ENCODE measurements around the gene TMEM131.
"Not testable (repeated sequence)": the region's sequence is repeated elsewhere in the genome, so short reads cannot be mapped to it uniquely, and the experiment has no call there.

TMEM131 gene

DNA sequence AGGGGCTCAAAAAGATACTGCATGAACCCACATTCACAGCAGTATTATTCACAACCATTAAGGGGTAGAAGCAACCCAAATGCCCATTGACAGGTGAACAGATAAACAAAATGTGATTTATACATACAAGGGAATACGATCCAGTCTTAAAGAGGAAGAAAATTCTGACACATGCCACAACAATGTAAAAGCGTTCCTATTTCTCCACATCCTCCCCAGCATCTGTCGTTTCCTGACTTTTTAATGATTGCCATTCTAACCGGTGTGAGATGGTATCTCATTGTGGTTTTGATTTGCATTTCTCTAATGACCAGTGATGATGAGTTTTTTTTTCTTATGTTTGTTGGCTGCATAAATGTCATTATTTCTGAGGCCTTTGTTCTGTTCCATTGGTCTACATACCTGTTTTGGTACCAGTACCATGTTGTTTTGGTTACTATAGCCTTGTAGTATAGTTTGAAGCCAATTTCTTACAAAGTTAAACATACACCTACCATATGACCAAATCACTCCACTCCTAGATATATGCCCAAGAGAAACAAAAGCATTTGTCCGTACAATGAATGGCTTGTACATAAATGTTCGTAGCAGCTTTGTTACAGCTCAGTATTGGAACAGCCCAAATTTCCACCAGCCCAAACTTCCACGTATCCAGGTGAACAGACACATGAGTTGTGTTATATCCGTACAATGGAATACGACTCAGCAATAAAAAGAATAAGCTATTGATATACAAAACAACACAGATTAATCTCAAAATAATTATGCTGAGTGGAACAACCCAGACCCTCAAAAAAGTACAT, 85.1 kb downstream of the TMEM131 start:
- no peak for DNase-seq

DNA sequence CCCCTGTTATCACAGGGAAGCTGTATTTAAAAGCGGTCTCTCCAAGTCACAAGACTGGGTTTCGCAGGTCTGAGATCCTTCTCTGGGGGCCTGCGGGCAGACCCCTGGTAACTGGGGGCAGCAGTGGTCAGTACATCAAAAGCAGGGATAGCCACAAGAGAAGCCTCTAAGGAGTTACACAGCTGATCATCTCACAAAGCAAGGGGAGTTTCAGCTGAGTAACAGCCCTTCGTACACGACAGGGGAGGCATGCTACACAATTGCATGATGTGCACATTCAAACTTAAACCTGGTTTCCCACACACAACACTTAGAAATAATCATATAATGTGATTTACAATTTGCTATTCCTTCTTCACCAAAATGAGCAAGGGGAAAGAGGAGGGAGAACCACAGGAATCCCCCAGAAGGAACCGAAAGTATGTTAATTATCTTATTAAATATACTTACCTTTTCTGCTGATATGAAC, 87.5 kb downstream of the TMEM131 start:
- DNase-seq: no peak

DNA sequence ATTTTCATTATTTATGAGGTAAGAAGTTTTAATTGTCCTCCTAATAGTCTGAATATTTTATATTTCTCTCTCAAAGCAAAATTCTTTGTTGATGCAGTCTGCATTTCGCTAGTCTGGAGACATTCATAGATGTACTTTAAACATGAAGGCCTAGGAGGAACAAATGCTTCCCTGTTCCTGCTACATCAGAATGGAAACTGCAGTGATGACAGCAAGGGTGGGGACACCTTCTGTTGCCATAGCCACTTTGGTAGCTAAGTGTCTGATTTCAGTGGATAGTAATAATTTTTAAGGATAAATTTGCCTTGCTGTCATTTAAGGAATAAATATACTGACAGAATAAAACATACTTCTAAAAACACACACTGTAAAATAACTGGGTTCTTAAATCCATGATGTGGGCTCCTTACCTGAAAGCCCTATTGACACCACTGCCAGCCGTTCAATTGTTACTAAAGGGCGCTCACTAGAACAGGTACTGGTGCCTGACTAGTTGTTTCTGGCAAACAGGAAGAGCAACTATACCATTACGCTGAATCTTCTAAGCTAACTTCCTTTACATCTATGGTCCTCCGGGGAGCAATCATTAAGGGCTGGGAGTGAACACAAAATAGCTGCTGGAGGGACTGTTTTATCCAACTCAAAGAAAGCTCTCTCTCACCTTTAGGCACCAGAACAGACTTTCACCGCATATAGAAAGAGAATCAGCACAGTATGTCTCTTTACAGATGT, 88.2 kb downstream of the TMEM131 start:
- DNase-seq: no peak

DNA sequence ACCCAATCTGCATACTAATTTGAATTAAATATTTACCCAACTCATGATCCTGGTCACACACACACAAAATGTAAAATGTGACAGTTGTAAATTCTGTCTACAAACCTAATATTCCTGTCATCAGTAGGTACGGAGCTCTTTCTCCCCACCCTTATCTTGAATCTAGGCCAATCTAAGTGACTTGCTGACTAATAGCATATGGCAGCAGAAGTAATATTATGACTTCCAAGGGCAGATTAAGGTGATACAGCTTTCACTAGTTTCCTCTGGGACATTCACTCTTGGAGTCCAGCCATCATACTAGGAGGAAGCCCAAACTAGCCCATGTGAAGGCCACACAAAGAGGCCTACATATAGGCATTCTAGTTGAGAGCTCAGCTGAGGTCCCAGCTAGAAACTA, 89.4 kb downstream of the TMEM131 start:
- DNase-seq: no peak

DNA sequence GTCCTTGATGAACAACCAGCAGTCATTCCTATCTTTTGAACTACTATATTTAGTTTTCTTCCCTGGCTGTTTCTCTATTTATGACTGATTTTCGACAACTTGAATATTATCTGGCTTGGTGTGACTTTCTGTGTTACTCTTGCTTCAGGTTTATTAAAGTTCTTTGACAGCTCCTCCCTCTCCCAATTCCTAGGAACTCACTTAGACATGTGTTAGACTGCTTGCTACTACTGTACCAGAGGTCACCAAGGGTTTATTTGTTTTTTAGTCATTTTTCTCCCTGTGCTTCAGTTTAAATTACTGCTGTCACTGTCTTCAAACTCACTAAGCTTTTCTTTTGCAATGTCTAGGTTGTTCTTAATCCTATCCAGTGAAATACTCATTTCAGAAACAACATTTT, 90.5 kb downstream of the TMEM131 start:
- DNase-seq: no peak

DNA sequence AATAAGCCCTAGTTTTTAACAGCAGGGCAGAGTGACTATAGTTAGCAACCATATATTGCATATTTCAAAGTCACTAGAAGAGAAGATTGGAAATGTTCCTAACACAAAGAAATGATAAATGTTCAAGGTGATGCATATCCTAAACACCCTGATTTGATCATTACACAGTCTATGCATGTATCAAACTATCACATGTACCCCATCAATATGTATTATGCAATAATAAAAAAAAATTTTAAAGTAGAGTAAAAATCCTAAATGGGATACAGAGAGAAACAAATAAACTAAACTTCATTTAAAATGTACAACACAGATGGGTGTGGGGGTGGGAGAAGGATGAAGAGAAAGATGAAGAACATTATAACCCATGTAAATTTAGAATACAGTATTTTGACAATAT, 93.9 kb downstream of the TMEM131 start:
- DNase-seq: no peak

DNA sequence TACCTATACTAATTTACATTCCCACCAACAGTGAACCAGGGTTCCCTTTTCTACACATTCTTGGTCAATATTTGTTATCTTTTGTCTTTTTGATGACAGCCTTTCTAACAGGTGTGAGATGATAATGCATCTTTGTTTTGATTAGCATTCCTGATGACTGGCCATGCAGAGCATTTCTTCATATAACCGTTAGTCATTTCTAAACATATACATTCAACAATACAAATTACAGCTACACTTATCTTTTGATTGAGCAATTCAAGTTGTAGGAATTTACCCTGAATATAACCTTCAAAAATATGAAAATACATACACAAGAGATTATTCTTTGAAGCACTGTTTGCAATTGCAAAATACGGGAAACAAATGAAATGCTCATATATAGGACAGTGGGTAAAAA, 94.9 kb downstream of the TMEM131 start:
- no peak for DNase-seq

DNA sequence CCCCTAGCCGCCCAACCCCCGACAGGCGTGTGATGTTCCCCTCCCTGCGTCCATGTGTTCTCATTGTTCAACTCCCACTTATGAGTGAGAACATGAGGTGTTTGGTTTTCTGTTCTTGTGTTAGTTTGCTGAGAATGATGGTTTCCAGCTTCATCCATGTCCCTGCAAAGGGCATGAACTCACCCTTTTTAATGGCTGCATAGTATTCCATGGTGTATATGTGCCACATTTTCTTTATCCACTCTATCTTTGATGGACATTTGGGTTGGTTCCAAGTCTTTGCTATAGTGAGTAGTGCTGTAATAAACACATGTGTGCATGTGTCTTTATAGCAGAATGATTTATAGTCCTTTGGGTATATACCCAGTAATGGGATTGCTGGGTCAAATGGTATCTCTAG, 102.7 kb downstream of the TMEM131 start:
- DNase-seq: not testable (repeated sequence)

DNA sequence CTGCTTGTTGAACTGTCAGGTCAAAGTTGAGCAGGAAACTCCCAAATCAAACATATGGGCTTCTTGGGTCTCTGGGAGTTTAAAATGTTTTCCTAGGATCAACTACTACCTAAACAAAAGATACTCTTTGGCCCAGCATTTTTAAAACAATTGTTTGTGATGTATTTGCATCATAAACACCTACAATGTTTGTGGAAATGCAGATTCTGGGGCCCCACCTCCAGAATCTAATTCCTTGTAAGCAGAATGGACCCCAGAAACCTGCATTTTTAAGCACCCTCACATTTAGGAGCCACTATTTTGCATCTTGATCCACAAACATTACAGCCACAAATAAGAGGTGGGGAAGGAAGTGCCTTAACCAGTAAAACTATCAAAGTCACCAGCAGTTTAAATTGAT, 104.1 kb downstream of the TMEM131 start:
- no peak for DNase-seq

DNA sequence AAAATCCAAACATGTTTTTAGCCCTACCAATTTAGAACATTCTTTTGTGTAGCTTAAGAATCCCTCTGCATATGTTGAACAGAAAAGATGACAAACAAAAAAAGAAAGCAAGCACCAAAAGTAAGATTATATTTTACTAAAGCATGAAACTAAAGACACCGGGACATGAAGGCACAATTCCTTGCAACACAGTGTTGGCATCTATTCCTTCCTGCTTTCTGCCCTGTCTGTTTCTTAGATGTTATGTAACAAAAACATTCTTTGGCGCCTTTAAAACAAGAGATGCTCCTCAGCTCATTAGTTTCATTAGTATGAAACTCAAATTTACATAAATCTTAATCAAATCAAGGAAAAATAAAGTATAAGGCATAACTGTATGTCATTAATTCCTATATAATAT, 106.6 kb downstream of the TMEM131 start:
- no peak for DNase-seq

DNA sequence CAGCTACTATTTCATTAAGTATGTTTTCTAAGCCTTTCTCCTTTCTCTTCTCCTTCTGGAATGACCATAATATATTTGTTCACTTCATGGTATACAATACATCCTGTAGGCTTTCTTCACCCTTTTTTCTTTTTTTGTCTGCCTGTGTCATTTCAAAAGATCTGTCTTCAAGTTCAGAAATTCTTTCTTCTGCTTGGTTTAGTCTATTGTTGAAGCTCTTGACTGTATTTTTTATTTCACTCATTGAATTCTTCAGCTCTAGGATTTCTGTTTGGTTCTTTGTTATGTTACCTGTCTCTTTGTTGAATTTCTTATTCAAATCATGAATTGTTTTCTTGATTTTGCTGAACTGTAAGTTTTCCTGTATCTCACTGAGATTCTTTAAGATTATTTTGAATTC, 109.9 kb downstream of the TMEM131 start:
- no peak for DNase-seq

DNA sequence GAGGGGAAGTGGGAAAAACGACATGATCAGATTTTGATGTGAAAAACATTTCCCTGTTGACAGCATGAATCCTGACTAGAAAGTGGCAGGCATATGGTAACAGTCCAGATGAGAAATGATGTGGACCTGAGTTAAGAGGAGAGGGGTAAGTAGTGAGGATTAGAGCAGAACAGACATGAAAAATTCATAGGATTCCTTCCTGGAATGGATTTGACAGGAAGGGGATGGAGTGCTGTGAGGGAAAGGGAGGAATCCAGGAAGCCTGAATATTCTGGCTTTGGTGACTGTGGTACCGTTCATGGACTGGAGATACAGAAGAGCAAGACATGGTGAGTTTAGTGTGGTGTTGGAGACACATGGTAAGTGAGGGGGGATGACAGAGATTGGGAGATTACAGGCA, 115.4 kb downstream of the TMEM131 start:
- no peak for DNase-seq

DNA sequence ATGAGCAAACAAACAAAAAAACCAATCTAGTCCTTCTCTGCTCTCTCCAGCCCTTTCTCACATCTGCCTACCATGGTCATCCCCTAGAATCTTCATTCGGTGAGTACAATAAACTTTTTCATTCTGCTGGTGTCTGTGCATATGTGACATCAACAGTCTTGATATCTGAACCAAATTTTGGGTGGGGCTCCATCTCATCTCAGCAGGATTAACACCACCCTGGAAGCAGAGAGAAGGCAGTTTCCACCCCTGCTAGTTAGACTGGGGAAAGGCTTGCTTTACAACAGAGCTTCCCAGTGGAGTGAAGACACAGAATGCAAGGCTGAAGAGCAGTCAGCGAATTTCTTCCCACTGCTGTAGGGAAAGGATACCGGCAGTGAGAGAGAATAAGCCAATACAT, 116.9 kb downstream of the TMEM131 start:
- no peak for DNase-seq

DNA sequence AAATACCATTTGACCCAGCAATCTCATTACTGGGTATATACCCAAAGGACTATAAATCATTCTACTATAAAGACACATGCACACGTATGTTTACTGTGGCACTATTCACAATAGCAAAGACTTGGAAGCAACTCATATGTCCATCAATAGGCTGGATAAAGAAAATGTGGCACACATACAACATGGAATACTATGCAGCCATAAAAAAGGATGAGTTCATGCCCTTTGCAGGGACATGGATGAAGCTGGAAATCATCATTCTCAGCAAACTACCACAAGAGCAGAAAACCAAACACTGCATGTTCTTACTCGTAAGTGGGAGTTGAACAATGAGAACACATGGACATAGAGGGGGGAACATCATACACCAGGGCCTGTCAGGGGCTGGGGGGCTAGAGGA, 117.4 kb downstream of the TMEM131 start:
- not testable (repeated sequence) for DNase-seq

DNA sequence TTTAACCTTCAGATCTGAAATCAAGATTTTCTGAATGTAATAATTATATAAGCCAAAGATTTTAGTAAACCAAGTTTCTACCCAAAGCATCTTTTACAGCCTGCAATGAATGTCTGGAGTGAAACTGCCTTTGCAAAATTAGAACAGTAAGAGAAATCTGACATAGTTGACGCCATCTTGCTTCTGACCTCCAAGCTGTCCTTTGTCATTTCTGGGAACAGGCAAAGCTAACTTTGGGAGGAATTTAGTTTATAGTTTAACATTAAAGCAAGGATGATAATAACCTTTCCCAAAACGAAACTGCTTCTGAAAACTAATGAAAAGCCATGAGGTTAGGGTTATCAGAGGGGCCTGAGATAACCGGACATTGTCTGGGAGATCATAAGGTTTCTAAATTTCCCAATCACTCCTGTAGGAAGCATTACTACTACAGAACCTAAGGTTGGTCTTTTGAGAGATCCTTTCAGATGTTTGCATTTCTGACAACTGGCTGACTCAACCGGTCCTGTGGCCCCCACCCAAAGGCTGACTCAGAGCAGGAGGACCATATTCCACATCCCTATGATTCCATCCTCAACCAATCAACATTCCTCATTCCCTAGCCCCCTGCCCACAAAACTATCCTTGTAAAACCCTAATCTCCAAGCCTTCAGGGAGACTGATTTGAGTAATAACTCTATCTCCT, 124.5 kb downstream of the TMEM131 start:
- no peak for DNase-seq

DNA sequence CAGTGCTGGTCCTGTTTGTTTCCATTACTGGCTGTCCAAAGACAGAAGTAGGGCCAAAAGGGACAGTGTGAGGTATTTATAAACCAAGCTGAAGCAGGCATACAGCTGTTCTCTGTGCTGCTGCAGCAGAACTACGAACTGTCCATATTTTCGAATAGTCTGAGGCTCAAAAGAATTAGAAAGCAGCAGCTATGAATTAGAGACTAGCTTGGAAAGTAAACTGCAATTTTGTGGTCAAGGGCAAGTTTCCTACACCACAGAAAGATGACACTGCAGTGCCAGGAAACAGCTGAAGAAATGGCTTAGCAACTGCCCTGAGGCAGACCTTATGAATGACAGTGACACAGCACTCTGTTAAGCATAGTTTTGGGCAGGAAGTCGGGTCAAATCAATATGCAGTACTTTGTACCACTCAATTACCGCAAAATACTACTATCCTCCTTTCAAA, 125.3 kb downstream of the TMEM131 start:
- DNase-seq: no peak

DNA sequence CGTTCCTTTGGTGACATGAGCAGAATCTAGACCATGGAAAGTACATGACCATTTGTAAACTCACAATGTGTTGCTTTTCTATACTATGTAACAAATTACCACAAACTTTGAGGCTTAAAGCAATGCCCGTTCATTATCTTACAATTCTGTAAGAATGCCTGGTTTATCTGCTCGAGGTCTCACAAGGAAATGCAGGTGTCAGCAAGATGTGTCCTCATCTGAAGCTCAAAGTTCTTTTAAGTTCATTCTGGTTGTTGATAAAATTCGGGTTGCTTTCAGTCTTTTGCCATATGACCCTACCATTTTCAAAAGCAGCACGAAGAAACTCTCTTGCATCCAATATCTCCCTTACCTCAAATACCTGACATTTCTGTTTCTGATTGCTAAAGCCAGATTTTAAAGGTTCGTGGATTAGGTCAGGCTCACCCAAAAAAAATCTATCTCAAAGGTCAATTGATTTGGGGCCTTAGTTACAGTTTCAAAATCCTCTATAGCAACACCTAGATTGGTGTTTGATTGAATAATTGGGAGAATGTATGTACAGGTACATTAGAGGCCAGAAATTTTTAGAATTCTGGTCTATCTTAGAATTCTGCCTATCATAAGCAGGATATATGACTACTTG, 125.9 kb downstream of the TMEM131 start:
- no peak for DNase-seq

DNA sequence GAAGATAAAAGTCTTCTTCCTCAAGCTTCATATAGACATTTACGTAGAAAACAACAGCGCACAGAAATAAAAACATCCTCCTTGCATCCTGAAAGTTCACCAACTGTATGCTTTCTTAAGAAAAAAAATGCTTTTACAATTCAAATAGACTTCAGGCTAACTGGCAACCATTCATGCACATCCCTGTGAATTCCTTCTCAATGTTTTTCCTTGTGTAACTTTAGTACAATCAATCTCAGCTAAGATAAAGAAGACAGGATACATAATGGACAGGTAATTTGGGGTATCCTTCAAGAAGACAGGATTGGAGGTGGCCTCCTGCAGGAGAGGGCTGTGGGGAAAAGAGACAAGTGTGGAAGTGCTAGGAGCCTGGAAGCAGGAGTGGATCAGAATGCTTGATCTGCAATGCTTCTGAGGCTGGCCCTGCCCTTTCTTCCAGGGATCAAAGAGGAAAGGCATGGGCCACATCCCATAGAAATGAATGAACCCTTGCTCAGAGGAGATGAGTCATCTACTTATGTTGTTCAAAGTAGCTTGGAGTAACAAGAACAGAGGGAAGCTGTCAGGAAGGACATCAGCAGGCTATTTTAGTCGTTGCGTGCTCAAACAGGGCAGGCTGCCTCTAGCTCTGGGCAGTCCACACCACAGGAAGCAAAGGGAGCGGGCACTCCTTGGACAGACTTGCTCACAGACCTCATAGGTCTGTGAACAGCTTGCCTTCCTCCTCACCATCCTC, 126.6 kb downstream of the TMEM131 start:
- DNase-seq: peak; percentile 24

DNA sequence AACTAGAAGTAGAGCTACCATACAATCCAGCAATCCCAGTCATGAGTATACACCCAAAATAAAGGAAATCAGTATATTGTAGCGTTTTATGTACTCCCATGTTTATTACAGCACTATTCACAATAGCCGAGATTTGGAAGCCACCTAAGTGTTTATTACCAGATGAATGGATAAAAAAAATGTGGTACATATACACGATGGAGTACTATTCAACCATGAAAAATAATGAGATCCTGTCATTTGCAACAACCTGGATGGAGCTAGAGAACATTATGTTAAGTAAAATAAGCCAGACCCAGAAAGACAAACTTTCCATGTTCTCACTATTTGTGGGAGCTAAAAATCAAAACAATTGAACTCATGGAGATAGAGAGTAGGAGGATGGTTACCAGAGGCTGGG, 131.9 kb downstream of the TMEM131 start:
- DNase-seq: no peak

DNA sequence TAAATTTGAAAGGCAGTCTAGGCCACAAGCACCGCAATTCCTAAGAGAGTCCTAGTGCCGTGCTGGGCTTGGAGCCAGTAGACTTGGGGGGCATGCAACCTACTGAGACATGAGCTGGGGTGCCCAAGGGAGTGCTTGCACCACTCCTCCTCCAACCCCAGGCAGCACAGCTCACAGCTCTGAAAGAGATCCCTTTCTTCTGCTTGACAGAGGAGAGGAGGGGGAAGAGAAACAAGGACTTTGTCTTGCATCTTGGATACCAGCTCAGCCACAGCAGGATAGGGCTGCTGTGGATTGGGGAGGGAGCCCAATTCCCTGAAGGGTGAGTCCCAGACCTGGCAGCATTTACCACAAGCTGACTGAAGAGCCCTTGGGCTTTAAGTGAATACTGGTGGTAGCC, 134.6 kb downstream of the TMEM131 start:
- DNase-seq: no peak

DNA sequence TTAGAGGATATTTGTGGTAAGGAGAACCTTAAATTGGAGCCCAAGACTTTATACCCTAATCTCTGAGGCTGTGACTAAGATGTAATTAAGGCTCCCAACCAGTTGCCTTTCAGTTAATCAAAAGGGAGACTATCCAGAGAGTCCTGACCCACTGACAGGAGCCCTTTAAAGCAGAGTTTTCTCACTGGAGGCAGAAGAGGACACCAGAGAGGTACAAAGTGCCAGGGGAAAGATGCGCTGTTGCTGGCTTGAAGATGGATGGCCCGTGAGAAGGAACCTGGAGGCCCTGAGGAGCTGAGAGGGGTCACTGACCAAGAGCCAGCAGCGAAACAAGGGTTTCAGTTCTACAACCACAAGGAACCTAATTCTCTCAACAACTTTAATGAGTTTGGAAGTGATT, 137.3 kb downstream of the TMEM131 start:
- no peak for DNase-seq

DNA sequence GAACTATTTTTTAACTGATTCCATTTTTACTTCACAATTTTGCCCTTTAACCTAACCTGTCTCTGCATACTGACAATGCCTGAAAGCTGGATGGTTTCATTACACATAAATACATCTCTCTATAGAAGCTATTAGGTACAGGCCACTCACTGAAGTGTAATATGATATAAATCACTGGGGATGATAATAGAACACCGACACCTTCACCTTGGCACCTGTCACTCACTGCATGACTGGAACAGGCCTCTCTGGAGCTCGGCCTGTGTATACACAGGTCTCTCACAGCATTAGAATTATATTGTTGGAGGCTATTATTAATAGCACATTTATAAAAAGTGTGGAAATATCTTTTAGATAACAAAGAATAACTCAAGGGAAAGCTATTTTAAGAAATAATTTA, 138.2 kb downstream of the TMEM131 start:
- DNase-seq: no peak

DNA sequence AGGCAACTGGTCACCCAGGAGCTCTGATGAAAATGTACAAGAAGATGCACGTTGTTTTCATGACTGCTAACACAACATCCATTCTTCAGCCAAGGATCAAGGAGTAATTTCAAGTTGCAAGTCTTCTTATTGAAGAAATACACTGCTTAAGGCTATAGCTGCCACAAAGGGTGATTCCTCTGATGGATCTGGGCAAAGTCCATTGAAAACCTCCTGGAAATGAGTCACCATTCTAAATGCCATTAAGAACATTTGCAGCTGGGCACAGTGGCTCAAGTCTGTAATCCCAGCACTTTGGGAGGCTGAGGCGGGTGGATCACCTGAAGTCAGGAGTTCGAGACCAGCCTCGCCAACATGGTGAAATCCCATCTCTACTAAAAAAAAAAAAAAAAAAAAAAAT, 142.7 kb downstream of the TMEM131 start:
- not testable (repeated sequence) for DNase-seq
